SK-N-SH treated with all-trans-retinoic acid at 6 μM for 48 hours (cell line): ENCODE data around the gene COLGALT1.
"Not testable (repeated sequence)": the region's sequence is repeated elsewhere in the genome, so short reads cannot be mapped to it uniquely, and the experiment has no call there.

Source experiments
- ATAC-seq: fragments of 200-7000 bp; cut with Tn5 transposase; 3 replicates; pipeline ENCODE4 v1.9.1; 2020; ENCODE audit warnings: mild to moderate bottlenecking, moderate library complexity
- BACH2 ChIP-seq: fragments of 250-450 bp; sonication (Bioruptor Pico); IDR thresholded peaks from 2 replicates; pipeline ENCODE4 v1.9.0; 2021; ENCODE audit warnings: mild to moderate bottlenecking, borderline replicate concordance
- CSDC2 ChIP-seq: fragments of 250-450 bp; sonication (Bioruptor Pico); IDR thresholded peaks from 2 replicates; pipeline ENCODE4 v1.5.0; 2020; ENCODE audit warnings: mild to moderate bottlenecking, moderate library complexity
- ISL1 ChIP-seq: fragments of 250-450 bp; sonication (Bioruptor Pico); IDR thresholded peaks from 2 replicates; pipeline ENCODE4 v2.1.2; 2022; ENCODE audit warnings: mild to moderate bottlenecking, moderate library complexity
- OSR1 ChIP-seq: fragments of 250-450 bp; sonication (Bioruptor Pico); IDR thresholded peaks from 2 replicates; pipeline ENCODE4 v1.8.0; 2022; ENCODE audit warnings: moderate library complexity, mild to moderate bottlenecking, inconsistent platforms
- SNAI2 ChIP-seq: fragments of 250-450 bp; sonication (Bioruptor Pico); IDR thresholded peaks from 2 replicates; pipeline ENCODE4 v1.5.0; 2020; ENCODE audit warnings: mild to moderate bottlenecking, moderate library complexity
- TOX ChIP-seq: fragments of 250-450 bp; sonication (Bioruptor Pico); IDR thresholded peaks from 2 replicates; pipeline ENCODE4 v1.8.0; 2021; ENCODE audit warnings: mild to moderate bottlenecking, moderate library complexity, borderline replicate concordance
- ZC3H10 ChIP-seq: fragments of 250-450 bp; sonication (Bioruptor Pico); IDR thresholded peaks from 2 replicates; pipeline ENCODE4 v1.5.1; 2021; ENCODE audit warnings: mild to moderate bottlenecking, moderate library complexity
- ZFP3 ChIP-seq: fragments of 250-450 bp; sonication (Bioruptor Pico); IDR thresholded peaks from 2 replicates; pipeline ENCODE4 v1.5.0; 2020; ENCODE audit warnings: mild to moderate bottlenecking, moderate library complexity
- ZFP30 ChIP-seq: fragments of 450-650 bp; formaldehyde crosslinking; IDR thresholded peaks from 2 replicates; pipeline ENCODE4 v1.5.0; 2022; ENCODE audit warnings: mild to moderate bottlenecking, moderate library complexity
- ZNF565 ChIP-seq: fragments of 450-650 bp; formaldehyde crosslinking; conservative IDR thresholded peaks from 2 replicates; pipeline ENCODE4 v1.5.0; 2020; ENCODE audit warnings: low read depth, mild to moderate bottlenecking, moderate library complexity
- ZNF70 ChIP-seq: fragments of 450-650 bp; formaldehyde crosslinking; IDR thresholded peaks from 2 replicates; pipeline ENCODE4 v1.5.0; 2020; ENCODE audit warnings: mild to moderate bottlenecking, moderate library complexity
- ZNF8 ChIP-seq: fragments of 450-650 bp; formaldehyde crosslinking; IDR thresholded peaks from 2 replicates; pipeline ENCODE4 v1.5.0; 2020; ENCODE audit warnings: mild to moderate bottlenecking, moderate library complexity
- TF ChIP-seq, protein P1 (sequence below): fragments of 250-450 bp; sonication (Bioruptor Pico); IDR thresholded peaks from 2 replicates; pipeline ENCODE4 v1.8.0; 2020; ENCODE audit warnings: mild to moderate bottlenecking, moderate library complexity, borderline replicate concordance
- TF ChIP-seq, protein P2 (sequence below): fragments of 250-450 bp; sonication (Bioruptor Pico); IDR thresholded peaks from 2 replicates; pipeline ENCODE4 v1.8.0; 2021; ENCODE audit warnings: low read depth, mild to moderate bottlenecking, moderate library complexity, borderline replicate concordance
- TF ChIP-seq, protein P3 (sequence below): fragments of 250-450 bp; sonication (Bioruptor Pico); IDR thresholded peaks from 2 replicates; pipeline ENCODE4 v1.5.0; 2020; ENCODE audit warnings: mild to moderate bottlenecking, moderate library complexity

Gene COLGALT1

DNA sequence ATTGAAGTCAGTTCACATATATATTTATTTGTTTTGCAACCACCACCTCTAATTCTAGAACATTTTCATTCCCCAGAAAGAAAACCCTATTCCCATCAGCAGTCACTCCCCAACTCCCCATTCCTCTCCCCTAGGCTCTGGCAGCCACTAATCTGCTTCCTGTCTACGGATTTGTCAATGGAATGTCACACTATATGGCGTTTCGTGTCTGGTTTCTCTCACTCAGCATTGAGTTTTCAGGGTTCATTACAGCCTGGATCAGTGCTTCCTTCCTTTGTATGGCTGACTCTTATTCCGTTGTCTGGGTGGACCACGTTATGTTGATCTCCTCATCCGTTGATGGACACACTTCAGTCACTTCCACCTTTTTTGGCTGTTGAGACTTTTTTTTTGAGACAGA, 9.3 kb downstream of the COLGALT1 start:
- no peak for ATAC-seq
- no peak for TF ChIP-seq CSDC2 (CRISPR knock-in tag)
- TF ChIP-seq ZFP30 (CRISPR knock-in tag), result no peak
- TF ChIP-seq, protein P1, sequence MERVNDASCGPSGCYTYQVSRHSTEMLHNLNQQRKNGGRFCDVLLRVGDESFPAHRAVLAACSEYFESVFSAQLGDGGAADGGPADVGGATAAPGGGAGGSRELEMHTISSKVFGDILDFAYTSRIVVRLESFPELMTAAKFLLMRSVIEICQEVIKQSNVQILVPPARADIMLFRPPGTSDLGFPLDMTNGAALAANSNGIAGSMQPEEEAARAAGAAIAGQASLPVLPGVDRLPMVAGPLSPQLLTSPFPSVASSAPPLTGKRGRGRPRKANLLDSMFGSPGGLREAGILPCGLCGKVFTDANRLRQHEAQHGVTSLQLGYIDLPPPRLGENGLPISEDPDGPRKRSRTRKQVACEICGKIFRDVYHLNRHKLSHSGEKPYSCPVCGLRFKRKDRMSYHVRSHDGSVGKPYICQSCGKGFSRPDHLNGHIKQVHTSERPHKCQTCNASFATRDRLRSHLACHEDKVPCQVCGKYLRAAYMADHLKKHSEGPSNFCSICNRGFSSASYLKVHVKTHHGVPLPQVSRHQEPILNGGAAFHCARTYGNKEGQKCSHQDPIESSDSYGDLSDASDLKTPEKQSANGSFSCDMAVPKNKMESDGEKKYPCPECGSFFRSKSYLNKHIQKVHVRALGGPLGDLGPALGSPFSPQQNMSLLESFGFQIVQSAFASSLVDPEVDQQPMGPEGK (CRISPR knock-in tag), result no peak
- no peak for TF ChIP-seq ZC3H10 (CRISPR knock-in tag)
- TF ChIP-seq, protein P2, sequence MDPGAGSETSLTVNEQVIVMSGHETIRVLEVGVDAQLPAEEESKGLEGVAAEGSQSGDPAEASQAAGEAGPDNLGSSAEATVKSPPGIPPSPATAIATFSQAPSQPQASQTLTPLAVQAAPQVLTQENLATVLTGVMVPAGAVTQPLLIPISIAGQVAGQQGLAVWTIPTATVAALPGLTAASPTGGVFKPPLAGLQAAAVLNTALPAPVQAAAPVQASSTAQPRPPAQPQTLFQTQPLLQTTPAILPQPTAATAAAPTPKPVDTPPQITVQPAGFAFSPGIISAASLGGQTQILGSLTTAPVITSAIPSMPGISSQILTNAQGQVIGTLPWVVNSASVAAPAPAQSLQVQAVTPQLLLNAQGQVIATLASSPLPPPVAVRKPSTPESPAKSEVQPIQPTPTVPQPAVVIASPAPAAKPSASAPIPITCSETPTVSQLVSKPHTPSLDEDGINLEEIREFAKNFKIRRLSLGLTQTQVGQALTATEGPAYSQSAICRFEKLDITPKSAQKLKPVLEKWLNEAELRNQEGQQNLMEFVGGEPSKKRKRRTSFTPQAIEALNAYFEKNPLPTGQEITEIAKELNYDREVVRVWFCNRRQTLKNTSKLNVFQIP, result no peak
- TF ChIP-seq, protein P3, sequence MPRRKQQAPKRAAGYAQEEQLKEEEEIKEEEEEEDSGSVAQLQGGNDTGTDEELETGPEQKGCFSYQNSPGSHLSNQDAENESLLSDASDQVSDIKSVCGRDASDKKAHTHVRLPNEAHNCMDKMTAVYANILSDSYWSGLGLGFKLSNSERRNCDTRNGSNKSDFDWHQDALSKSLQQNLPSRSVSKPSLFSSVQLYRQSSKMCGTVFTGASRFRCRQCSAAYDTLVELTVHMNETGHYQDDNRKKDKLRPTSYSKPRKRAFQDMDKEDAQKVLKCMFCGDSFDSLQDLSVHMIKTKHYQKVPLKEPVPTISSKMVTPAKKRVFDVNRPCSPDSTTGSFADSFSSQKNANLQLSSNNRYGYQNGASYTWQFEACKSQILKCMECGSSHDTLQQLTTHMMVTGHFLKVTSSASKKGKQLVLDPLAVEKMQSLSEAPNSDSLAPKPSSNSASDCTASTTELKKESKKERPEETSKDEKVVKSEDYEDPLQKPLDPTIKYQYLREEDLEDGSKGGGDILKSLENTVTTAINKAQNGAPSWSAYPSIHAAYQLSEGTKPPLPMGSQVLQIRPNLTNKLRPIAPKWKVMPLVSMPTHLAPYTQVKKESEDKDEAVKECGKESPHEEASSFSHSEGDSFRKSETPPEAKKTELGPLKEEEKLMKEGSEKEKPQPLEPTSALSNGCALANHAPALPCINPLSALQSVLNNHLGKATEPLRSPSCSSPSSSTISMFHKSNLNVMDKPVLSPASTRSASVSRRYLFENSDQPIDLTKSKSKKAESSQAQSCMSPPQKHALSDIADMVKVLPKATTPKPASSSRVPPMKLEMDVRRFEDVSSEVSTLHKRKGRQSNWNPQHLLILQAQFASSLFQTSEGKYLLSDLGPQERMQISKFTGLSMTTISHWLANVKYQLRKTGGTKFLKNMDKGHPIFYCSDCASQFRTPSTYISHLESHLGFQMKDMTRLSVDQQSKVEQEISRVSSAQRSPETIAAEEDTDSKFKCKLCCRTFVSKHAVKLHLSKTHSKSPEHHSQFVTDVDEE, result no peak
- no peak for TF ChIP-seq BACH2 (CRISPR knock-in tag)
- TF ChIP-seq, all 23 proteins: peak for 0

DNA sequence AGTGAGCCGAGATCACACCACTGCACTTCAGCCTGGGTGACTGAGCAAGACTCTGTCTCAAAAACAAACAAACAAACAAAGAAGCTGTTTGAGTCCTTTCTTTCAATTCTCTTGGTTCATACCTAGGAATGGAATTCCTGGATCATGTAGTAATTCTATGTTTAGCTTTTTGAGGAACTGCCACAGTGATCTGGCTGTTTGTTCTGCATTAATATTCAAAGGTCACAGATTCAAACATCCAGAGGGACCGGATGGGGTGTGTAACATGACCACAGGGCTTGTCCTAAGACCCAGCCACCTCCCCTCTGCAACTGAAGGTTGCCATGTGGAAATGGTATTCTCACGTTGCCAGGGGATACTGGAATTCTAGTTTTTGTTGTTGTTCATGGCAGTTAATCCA, 10.2 kb downstream of the COLGALT1 start:
- no peak for ATAC-seq
- TF ChIP-seq ISL1 (CRISPR knock-in tag), result no peak
- TF ChIP-seq ZFP30 (CRISPR knock-in tag), result no peak
- TF ChIP-seq OSR1 (CRISPR knock-in tag), result no peak
- TF ChIP-seq ZNF70 (CRISPR knock-in tag), result no peak
- TF ChIP-seq, protein P2, result no peak
- no peak for TF ChIP-seq TOX
- no peak for TF ChIP-seq ZC3H10 (CRISPR knock-in tag)
- TF ChIP-seq SNAI2, result no peak
- TF ChIP-seq BACH2 (CRISPR knock-in tag), result no peak
- TF ChIP-seq, protein P1 (CRISPR knock-in tag), result no peak
- TF ChIP-seq ZFP3 (CRISPR knock-in tag), result no peak

DNA sequence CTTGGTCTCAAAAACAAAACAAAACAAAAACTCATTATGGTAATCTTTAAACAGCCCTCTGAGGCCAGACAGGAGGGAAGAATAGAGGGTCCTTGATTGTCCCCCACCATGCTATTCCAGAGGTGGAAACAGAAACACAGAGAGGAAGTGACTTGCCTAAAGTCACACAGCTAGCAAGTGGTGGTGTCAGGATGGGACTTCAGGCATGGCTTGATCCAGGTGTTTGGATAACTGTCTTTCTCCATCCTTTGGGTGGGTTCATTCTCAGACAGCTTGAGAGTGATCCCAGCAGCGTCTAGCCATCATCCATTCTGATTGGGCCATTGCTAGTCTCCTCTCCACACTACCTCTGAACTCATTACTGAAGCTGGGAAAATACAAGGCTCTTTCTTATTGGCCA, 12.5 kb downstream of the COLGALT1 start:
- no peak for ATAC-seq
- TF ChIP-seq ZNF565 (CRISPR knock-in tag) (no peak), ZNF8 (CRISPR knock-in tag) (no peak)
- TF ChIP-seq, protein P2, result no peak

DNA sequence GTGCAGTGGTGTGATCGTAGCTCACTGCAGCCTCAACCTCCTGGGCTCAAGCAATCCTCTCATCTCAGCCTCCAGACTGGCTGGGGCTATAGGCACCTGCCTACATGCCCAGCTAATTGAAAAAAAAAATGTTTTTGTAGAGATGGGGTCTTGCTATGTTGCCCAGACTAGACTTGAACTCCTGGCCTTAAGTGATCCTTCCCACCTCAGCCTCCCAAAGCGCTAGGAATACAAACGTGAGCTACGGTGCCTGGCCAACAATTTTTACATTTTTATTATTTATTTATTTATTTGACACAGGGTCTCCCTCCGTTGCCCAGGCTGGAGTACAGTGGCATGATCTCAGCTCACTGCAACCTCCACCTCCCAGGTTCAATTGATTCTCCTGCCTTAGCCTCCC, 14.8 kb downstream of the COLGALT1 start:
- not testable (repeated sequence) for ATAC-seq
